Adipocyte (in vitro differentiated cells): ENCODE measurements around the gene P3H2.
A peak's percentile ranks its signal among the peaks of the same experiment; 100 is the strongest.
"Not testable (repeated sequence)": the region's sequence is repeated elsewhere in the genome, so short reads cannot be mapped to it uniquely, and the experiment has no call there.

Source experiments
- DNase-seq: peaks from one replicate; pipeline ENCODE4 v3.0.0-alpha.2; 2015; ENCODE audit warnings: low read depth
- H3K27me3 ChIP-seq: replicated peaks from 2 replicates; pipeline ENCODE4 v1.7.0; 2013; ENCODE audit warnings: mild to moderate bottlenecking, low read length, moderate library complexity; ENCODE audit not compliant: control insufficient read depth, insufficient read depth
- H3K36me3 ChIP-seq: 2 replicates; pipeline ENCODE4 v1.7.0; 2013; ENCODE audit warnings: low read length, mild to moderate bottlenecking, moderate library complexity; ENCODE audit not compliant: control insufficient read depth, insufficient read depth, severe bottlenecking
- H3K4me1 ChIP-seq: 2 replicates; pipeline ENCODE4 v1.7.0; 2013; ENCODE audit warnings: mild to moderate bottlenecking, low read length, moderate library complexity; ENCODE audit not compliant: control insufficient read depth, insufficient read depth
- H3K4me3 ChIP-seq: 2 replicates; pipeline ENCODE4 v1.7.0; 2013; ENCODE audit warnings: mild to moderate bottlenecking, low read length, moderate library complexity
- H3K9ac ChIP-seq: 2 replicates; pipeline ENCODE4 v1.7.0; 2013; ENCODE audit warnings: mild to moderate bottlenecking, low read length, moderate library complexity
- H3K9me3 ChIP-seq: 2 replicates; pipeline ENCODE4 v1.7.0; 2013; ENCODE audit warnings: mild to moderate bottlenecking, low read length, moderate library complexity; ENCODE audit not compliant: control insufficient read depth

Gene P3H2, protein sequence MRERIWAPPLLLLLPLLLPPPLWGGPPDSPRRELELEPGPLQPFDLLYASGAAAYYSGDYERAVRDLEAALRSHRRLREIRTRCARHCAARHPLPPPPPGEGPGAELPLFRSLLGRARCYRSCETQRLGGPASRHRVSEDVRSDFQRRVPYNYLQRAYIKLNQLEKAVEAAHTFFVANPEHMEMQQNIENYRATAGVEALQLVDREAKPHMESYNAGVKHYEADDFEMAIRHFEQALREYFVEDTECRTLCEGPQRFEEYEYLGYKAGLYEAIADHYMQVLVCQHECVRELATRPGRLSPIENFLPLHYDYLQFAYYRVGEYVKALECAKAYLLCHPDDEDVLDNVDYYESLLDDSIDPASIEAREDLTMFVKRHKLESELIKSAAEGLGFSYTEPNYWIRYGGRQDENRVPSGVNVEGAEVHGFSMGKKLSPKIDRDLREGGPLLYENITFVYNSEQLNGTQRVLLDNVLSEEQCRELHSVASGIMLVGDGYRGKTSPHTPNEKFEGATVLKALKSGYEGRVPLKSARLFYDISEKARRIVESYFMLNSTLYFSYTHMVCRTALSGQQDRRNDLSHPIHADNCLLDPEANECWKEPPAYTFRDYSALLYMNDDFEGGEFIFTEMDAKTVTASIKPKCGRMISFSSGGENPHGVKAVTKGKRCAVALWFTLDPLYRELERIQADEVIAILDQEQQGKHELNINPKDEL

DNA sequence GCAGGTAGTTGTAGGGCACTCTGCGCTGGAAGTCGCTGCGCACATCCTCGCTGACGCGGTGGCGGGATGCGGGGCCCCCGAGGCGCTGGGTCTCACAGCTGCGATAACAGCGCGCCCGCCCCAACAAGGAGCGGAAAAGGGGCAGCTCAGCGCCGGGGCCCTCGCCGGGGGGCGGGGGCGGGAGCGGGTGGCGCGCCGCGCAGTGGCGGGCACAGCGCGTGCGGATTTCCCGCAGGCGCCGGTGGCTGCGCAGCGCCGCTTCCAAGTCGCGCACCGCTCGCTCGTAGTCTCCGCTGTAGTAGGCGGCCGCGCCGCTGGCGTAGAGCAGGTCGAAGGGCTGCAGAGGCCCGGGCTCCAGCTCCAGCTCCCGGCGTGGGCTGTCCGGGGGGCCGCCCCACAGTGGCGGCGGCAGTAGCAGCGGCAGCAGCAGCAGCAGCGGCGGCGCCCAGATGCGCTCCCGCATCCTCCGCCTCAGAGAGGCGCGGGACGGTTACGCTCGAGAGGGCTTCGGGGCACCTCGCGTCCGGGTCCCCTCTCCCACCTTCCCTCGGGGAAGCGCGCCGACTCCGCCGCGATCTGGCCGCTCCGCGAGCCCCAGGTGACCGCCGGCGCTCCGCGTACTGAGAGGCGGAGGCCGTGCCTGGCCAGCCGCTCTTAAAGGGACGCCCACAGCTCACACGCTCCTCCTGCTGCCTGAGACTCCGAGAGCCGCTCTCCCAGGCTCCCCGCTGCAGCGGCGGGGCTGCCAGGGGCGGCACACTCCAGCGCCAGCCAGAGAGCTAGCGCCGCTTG, at the start of gene P3H2:
P3H2 (minus strand) TSS at position 629 of the 792 bp plus-strand sequence; CDS start at position 463, 166 bp downstream.
- H3K36me3 ChIP-seq = no peaks in the 10 kb centered on the region
- H3K9ac ChIP-seq = peak within 1 kb of the TSS; percentile 49
- peak; percentile 96 for DNase-seq
- H3K27me3 ChIP-seq = peaks cover 10% of the 10 kb centered on the region
- H3K9me3 ChIP-seq = no peaks in the 10 kb centered on the region
- H3K4me3 ChIP-seq = peak within 1 kb of the TSS; percentile 88
- no peaks in the 10 kb centered on the region for H3K4me1 ChIP-seq

DNA sequence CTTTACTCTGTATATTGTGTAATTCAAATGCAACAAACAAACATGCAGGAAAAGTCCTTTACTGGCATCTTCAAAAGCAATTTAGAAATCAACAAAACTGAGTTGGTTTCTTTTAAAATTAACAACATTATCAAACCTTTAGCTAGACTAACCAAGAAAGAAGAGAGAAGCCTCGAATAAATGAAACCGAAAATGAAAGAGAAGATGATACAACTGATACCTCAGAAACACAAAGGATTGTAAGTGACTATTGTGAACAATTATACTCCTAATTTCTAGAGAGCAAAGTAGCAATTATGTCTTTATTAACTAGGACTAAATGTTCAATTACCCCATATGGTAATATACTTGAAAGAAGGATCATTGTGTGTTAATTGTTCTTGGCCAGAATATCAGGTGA, 49.2 kb upstream of the P3H2 start:
- no peak for DNase-seq

DNA sequence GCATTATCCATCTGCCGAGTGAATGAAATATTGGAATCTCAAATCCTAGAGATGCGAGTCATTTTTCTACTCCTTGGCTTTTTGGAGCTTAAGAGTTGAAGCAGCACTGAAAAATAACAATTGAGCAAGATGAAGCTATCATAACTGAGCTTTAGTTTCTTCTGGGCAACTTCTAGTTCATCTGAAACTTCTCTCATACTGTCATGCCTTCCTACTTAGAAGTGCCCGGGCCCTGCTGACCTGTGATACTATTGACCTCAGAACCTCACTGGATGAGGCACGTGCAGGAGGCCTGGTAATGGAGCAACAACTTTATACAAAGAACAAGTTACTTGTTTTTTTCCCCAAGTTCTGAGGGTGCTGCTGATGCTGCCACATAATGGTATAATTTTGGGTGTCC, 48.5 kb upstream of the P3H2 start:
- no peaks in the 10 kb centered on the region for H3K9me3 ChIP-seq
- peaks cover 19% of the 10 kb centered on the region for H3K4me1 ChIP-seq
- no peaks in the 10 kb centered on the region for H3K27me3 ChIP-seq
- no peak overlapping the region for H3K9ac ChIP-seq
- no peak for DNase-seq
- H3K36me3 ChIP-seq = no peaks in the 10 kb centered on the region
- no peak overlapping the region for H3K4me3 ChIP-seq

More for the DNA sequence above, 49.2 kb upstream of the P3H2 start:
- Histone ChIP-seq H3K9me3 (no peaks in the 10 kb centered on the region), H3K4me3 (peak overlapping the region; percentile 59), H3K36me3 (no peaks in the 10 kb centered on the region), H3K4me1 (peaks cover 19% of the 10 kb centered on the region), H3K9ac (no peak overlapping the region), H3K27me3 (no peaks in the 10 kb centered on the region)

DNA sequence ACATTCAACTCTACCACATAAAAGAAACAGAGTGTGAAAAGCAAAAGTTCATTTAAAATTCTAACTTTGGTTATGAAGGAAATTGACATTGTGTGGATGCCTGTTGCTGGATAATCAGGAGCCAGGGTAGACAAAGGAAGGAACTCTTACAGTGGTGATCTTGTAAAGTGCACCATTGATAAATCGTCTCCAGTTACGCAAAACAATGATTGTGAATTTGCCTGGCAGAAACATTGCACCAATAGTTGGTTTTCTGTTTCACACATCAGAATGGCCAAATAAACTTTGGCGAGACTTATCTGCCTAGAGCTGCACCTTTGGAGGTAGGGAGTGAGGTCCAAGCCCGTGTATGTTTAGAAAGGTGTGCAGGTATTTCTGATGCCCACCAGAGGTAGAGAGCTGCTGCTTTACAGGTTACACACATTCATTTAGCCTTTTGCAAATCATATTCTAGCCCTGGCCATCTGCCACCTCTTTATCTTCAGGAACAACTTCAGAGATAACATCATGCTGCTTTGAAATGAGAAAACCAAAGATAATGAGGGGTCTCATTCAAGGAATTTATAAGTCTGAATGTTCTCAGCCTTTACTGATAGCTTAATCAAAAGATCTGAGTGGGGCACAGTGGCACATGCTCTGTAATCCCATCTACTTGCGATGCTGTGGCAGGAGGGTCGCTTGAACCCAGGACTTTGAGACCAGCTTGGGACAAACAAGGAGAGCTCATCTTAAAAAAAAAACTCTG, 47.4 kb upstream of the P3H2 start:
- H3K9ac ChIP-seq = no peak overlapping the region
- no peak for DNase-seq
- no peaks in the 10 kb centered on the region for H3K36me3 ChIP-seq
- H3K9me3 ChIP-seq = no peaks in the 10 kb centered on the region
- no peak overlapping the region for H3K4me3 ChIP-seq
- peaks cover 13% of the 10 kb centered on the region for H3K4me1 ChIP-seq
- no peaks in the 10 kb centered on the region for H3K27me3 ChIP-seq

DNA sequence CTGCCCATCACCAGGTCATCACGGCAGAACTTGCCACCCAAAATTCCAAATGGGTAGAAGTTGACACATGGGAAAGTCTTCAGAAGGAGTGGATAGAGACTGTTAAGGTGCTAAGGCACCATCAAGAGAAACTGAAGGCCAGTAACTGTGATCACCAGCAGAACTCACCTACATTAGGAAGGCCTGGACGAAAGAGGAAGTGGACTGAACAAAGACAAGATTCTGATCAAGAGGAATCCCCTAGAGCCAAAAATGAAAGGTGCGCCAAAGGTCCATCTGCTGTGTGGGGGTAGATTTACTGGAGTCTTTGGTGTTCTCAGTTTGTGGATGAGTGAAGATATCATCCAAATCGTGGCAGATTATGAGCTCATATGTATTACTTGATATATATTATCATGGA, 46.3 kb upstream of the P3H2 start:
- no peaks in the 10 kb centered on the region for H3K9me3 ChIP-seq
- H3K36me3 ChIP-seq = no peaks in the 10 kb centered on the region
- no peaks in the 10 kb centered on the region for H3K27me3 ChIP-seq
- DNase-seq = no peak
- no peak overlapping the region for H3K9ac ChIP-seq
- H3K4me3 ChIP-seq = no peak overlapping the region
- peaks cover 9% of the 10 kb centered on the region for H3K4me1 ChIP-seq

DNA sequence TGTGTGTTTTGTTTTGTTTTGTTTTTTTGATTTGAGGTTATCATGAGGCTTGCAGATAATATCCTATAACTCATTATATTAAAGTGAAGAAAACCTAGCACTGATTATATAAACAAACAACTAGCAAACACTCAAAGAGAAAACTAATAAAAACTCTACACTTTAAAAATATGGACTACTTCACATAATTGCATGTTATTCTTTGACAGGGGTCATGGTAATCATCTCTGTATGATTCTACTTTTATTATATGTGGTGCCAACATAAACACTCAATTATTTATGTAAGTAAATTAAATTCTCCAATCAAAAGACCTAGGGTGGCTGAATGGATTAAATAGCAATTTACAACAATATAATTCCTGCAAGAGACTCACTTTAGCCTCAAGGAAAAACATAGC, 44.6 kb upstream of the P3H2 start:
- Histone ChIP-seq H3K27me3 (no peaks in the 10 kb centered on the region), H3K4me3 (no peak overlapping the region), H3K9ac (no peak overlapping the region), H3K9me3 (no peaks in the 10 kb centered on the region), H3K4me1 (peaks cover 9% of the 10 kb centered on the region), H3K36me3 (no peaks in the 10 kb centered on the region)
- no peak for DNase-seq

DNA sequence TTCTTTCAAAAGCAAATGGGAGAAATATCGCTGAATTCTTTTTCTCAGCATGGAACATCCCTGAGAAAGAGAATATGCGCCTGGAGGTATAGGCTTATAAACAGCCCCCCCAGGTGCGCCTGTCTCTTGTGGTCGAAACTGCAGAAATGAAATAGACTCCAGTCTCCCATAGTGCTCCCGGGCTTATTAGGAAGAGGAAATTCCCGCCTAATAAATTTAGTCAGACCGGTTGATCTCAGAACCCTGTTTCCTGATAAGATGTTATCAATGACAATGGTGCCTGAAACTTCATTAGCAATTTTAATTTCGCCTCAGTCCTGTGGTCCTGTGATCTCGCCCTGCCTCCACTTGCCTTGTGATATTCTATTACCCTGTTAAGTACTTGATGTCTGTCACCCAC, 41.3 kb upstream of the P3H2 start:
- H3K4me1 ChIP-seq, DNase-seq, H3K9ac ChIP-seq, H3K9me3 ChIP-seq, H3K4me3 ChIP-seq, H3K36me3 ChIP-seq, H3K27me3 ChIP-seq: not testable (repeated sequence)

DNA sequence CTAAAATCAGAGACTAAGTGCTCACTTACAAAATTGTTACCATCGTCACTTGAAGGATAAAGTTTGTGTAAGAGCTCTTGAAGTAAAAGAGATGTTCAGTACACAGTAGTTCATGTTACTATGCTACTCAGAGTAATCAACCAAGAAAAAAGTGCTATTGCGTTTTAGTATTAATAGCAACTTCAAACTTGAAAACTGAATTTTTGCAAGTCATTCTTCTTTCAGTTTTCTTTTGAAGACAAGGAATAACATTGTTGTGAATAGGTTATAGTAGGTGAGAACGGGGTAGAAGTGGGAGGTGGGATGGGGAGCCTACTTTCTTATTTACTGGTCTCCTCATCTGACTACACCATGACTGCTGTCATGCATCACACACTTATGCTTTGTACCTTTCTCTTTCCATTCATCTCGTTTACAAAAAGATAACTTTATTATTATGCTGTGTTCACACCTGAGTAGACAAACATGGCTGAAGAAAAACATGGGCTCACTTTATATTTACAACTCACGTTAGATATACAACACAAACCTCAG, 39.3 kb upstream of the P3H2 start:
- Histone ChIP-seq H3K36me3 (no peaks in the 10 kb centered on the region), H3K9ac (no peak overlapping the region), H3K4me1 (no peaks in the 10 kb centered on the region), H3K4me3 (no peak overlapping the region), H3K9me3 (no peaks in the 10 kb centered on the region), H3K27me3 (no peaks in the 10 kb centered on the region)
- DNase-seq = no peak

DNA sequence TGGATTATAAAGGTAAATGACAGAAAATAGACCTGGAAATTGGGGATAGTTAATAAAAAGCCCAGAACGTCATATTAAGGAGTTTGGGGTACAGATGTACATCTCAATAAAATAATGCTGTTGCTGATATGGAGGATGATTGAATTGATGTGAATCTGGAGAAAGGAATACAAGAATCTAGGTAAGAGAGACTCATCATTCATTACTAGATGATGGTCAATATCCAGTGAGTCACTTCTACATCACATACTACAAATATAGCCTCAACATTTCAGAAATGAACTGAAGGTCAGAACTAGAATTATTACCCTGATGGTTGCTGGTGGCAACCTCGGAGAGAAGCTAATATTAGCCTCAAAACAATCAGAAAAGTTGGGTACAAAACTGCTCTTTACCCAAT, 37.6 kb upstream of the P3H2 start:
- Histone ChIP-seq H3K4me1 (no peaks in the 10 kb centered on the region), H3K9me3 (no peaks in the 10 kb centered on the region), H3K36me3 (no peaks in the 10 kb centered on the region), H3K9ac (no peak overlapping the region), H3K27me3 (no peaks in the 10 kb centered on the region), H3K4me3 (no peak overlapping the region)
- no peak for DNase-seq

DNA sequence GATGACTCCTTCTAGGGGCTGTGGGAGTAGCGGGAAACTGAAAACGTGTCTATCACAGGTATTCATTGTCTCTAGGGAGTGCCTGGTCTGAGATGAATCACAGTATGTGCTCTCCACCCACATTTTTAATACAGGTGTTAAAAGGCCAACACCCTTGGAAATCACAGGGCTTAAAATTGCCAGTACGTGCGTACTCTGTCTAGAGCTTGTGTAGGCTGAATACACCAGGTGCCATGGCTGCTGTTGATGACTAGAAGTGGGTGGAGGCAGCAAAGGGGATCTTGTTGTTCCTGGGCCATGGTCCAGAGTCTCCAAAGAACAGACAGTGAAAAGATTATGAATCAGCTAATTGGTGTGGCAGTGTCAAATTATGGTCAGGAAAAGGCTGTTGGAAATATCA, 35.1 kb upstream of the P3H2 start:
- Histone ChIP-seq H3K4me3 (no peak overlapping the region), H3K36me3 (no peaks in the 10 kb centered on the region), H3K27me3 (no peaks in the 10 kb centered on the region), H3K4me1 (no peaks in the 10 kb centered on the region), H3K9ac (no peak overlapping the region), H3K9me3 (no peaks in the 10 kb centered on the region)
- DNase-seq = no peak
